H4 (cell line): ENCODE measurements around the gene KLHL29. TPM values are rescaled to one million over a fixed set of nuclear protein-coding genes. Genes with fewer than 3 reads are reported as not detected.
"Not testable (repeated sequence)": the region's sequence is repeated elsewhere in the genome, so short reads cannot be mapped to it uniquely, and the experiment has no call there.

ENCODE experiments used
- DNase-seq: peaks from one replicate; pipeline ENCODE4 v3.0.0-alpha.2; 2015; ENCODE audit warnings: low spot score
- total RNA-seq: library from RNA; depleted of rRNA; stranded (reverse); fragments of >200 nt; shearing (Covaris generic); gene quantifications from 2 replicates; pipeline ENCODE4 v1.2.3, GENCODE V29; 2014

KLHL29 gene
- total RNA-seq, 1 experiment from 2014 or later = 1.8 TPM

GRCh38 chr2:23367760-23368159, 17.2 kb upstream of the KLHL29 start:
- DNase-seq = no peak

GRCh38 chr2:23373666-23374065, 11.3 kb upstream of the KLHL29 start:
- no peak for DNase-seq

- DNase-seq = peak; percentile 32
These were observed 9.5 kb upstream of the KLHL29 start for GRCh38 chr2:23375448-23375847.

GRCh38 chr2:23376075-23376474, 8.9 kb upstream of the KLHL29 start:
- no peak for DNase-seq

GRCh38 chr2:23376972-23377371, 8.0 kb upstream of the KLHL29 start:
- DNase-seq = no peak

GRCh38 chr2:23377771-23378170, 7.2 kb upstream of the KLHL29 start:
- DNase-seq = no peak

- DNase-seq = no peak
These were observed 6.5 kb upstream of the KLHL29 start for GRCh38 chr2:23378496-23378895.

GRCh38 chr2:23379220-23379695, 5.7 kb upstream of the KLHL29 start:
- DNase-seq = no peak

GRCh38 chr2:23380562-23381065, 4.4 kb upstream of the KLHL29 start:
- peak; percentile 44 for DNase-seq

GRCh38 chr2:23381084-23381483, 3.9 kb upstream of the KLHL29 start:
- DNase-seq = peak; percentile 73

- no peak for DNase-seq
These were observed 3.5 kb upstream of the KLHL29 start for GRCh38 chr2:23381485-23381884.

GRCh38 chr2:23383100-23383499, 1.9 kb upstream of the KLHL29 start:
- DNase-seq = no peak

GRCh38 chr2:23385351-23385747, 370 bp downstream of the KLHL29 start:
- DNase-seq = no peak

GRCh38 chr2:23385748-23386338, 864 bp downstream of the KLHL29 start:
- DNase-seq = no peak

GRCh38 chr2:23386339-23387220, 1.6 kb downstream of the KLHL29 start:
- DNase-seq = no peak

- no peak for DNase-seq
These were observed 2.2 kb downstream of the KLHL29 start for GRCh38 chr2:23387221-23387550.

- no peak for DNase-seq
These were observed 2.9 kb downstream of the KLHL29 start for GRCh38 chr2:23387845-23388244.

GRCh38 chr2:23388294-23388693, 3.3 kb downstream of the KLHL29 start:
- no peak for DNase-seq

GRCh38 chr2:23388756-23389514, 4.0 kb downstream of the KLHL29 start:
- no peak for DNase-seq

- DNase-seq = no peak
These were observed 5.2 kb downstream of the KLHL29 start for GRCh38 chr2:23390152-23390551.

GRCh38 chr2:23391237-23391736, 6.3 kb downstream of the KLHL29 start:
- not testable (repeated sequence) for DNase-seq

GRCh38 chr2:23393722-23394121, 8.7 kb downstream of the KLHL29 start:
- no peak for DNase-seq
